Measurements from ENCODE around the gene PTPRG.

The PTPRG gene

GRCh38 chr3:61948699-61949305 lies 387.4 kb downstream of the PTPRG start:
- TF ChIP-seq FOXM1 (IDR thresholded peaks at IDR 0.05; ENCODE audit: borderline replicate concordance, low read depth) (no peak), ZBTB7A (IDR thresholded peaks at IDR 0.05; ENCODE audit: low read depth) (no peak), TCF12 (IDR thresholded peaks at IDR 0.05; ENCODE audit: low read depth) (no peak), MAX (IDR thresholded peaks at IDR 0.05) (no peak), REST (IDR thresholded peaks at IDR 0.05; ENCODE audit: low read depth) (no peak), EGR1 (IDR thresholded peaks at IDR 0.05) (no peak), YY1 (IDR thresholded peaks at IDR 0.05; ENCODE audit: low read depth) (no peak)

GRCh38 chr3:61954097-61954540 lies 392.7 kb downstream of the PTPRG start:
- TF ChIP-seq FOXM1 (IDR thresholded peaks at IDR 0.05; ENCODE audit: borderline replicate concordance, low read depth), result no peak
- TF ChIP-seq REST (IDR thresholded peaks at IDR 0.05; ENCODE audit: low read depth), result no peak
- no peak for TF ChIP-seq TEAD4 (IDR thresholded peaks at IDR 0.05)
- no peak for TF ChIP-seq CEBPB (IDR thresholded peaks at IDR 0.05)
- no peak for TF ChIP-seq NFIC (IDR thresholded peaks at IDR 0.05)
- TF ChIP-seq YY1 (IDR thresholded peaks at IDR 0.05; ENCODE audit: low read depth), result no peak
- TF ChIP-seq ZBTB7A (IDR thresholded peaks at IDR 0.05; ENCODE audit: low read depth), result no peak
- TF ChIP-seq TAF1 (IDR thresholded peaks at IDR 0.05; ENCODE audit: low read depth), result no peak
- no peak for TF ChIP-seq EP300 (IDR thresholded peaks at IDR 0.05; ENCODE audit: borderline replicate concordance)
- TF ChIP-seq CREB1 (IDR thresholded peaks at IDR 0.05; ENCODE audit: low read depth), result no peak
- no peak for TF ChIP-seq MAX (IDR thresholded peaks at IDR 0.05)
- no peak for TF ChIP-seq RAD21 (IDR thresholded peaks at IDR 0.05; ENCODE audit: low read depth)
- TF ChIP-seq USF1 (IDR thresholded peaks at IDR 0.05), result no peak
- TF ChIP-seq TCF12 (IDR thresholded peaks at IDR 0.05; ENCODE audit: low read depth), result no peak
- TF ChIP-seq EGR1 (IDR thresholded peaks at IDR 0.05), result no peak

- TF ChIP-seq ZBTB7A (IDR thresholded peaks at IDR 0.05; ENCODE audit: low read depth) (no peak), YY1 (IDR thresholded peaks at IDR 0.05; ENCODE audit: low read depth) (no peak), TAF1 (IDR thresholded peaks at IDR 0.05; ENCODE audit: low read depth) (no peak), USF1 (IDR thresholded peaks at IDR 0.05) (no peak), FOXM1 (IDR thresholded peaks at IDR 0.05; ENCODE audit: borderline replicate concordance, low read depth) (no peak), REST (IDR thresholded peaks at IDR 0.05; ENCODE audit: low read depth) (no peak), MAX (IDR thresholded peaks at IDR 0.05) (no peak), CREB1 (IDR thresholded peaks at IDR 0.05; ENCODE audit: low read depth) (no peak), TEAD4 (IDR thresholded peaks at IDR 0.05) (no peak), CEBPB (IDR thresholded peaks at IDR 0.05) (no peak)
Observed at GRCh38 chr3:61955483-61955882, 394.1 kb downstream of the PTPRG start.

- TF ChIP-seq NFIC (IDR thresholded peaks at IDR 0.05), result no peak
- TF ChIP-seq TAF1 (IDR thresholded peaks at IDR 0.05; ENCODE audit: low read depth), result no peak
- TF ChIP-seq RAD21 (IDR thresholded peaks at IDR 0.05; ENCODE audit: low read depth), result no peak
- no peak for TF ChIP-seq CREB1 (IDR thresholded peaks at IDR 0.05; ENCODE audit: low read depth)
- TF ChIP-seq REST (IDR thresholded peaks at IDR 0.05; ENCODE audit: low read depth), result no peak
- TF ChIP-seq ZBTB7A (IDR thresholded peaks at IDR 0.05; ENCODE audit: low read depth), result no peak
- TF ChIP-seq USF1 (IDR thresholded peaks at IDR 0.05), result no peak
- TF ChIP-seq CEBPB (IDR thresholded peaks at IDR 0.05), result no peak
- no peak for TF ChIP-seq TCF12 (IDR thresholded peaks at IDR 0.05; ENCODE audit: low read depth)
- no peak for TF ChIP-seq EGR1 (IDR thresholded peaks at IDR 0.05)
Observed at GRCh38 chr3:61956236-61956635, 394.9 kb downstream of the PTPRG start.
